Measurements from ENCODE around the gene ODAD2.

Gene ODAD2

DNA sequence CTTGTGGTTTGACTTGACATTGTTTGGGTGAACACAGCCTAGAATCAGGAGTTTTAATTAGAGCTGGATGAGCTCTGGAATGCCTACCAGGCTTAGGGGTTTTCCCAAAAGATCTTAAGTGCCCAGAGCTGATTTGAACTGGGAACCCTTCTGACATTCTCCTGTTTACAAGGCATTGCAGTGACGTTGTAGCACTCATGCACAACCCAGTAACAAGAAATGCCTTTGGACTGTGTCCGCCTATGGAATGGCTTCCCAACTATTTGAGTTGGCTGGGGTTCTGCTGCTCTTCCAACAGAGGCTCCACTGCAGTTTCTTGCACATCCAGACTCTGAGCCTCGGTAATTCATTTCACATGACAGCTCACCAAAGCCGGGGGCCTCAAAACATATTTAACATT lies 176.6 kb downstream of the ODAD2 start:
- no peak overlapping the region for H3K4me3 ChIP-seq (ENCODE audit: low read length)
- peak; percentile 89 for DNase-seq (ENCODE audit: low read depth)
- TF ChIP-seq, protein P1, sequence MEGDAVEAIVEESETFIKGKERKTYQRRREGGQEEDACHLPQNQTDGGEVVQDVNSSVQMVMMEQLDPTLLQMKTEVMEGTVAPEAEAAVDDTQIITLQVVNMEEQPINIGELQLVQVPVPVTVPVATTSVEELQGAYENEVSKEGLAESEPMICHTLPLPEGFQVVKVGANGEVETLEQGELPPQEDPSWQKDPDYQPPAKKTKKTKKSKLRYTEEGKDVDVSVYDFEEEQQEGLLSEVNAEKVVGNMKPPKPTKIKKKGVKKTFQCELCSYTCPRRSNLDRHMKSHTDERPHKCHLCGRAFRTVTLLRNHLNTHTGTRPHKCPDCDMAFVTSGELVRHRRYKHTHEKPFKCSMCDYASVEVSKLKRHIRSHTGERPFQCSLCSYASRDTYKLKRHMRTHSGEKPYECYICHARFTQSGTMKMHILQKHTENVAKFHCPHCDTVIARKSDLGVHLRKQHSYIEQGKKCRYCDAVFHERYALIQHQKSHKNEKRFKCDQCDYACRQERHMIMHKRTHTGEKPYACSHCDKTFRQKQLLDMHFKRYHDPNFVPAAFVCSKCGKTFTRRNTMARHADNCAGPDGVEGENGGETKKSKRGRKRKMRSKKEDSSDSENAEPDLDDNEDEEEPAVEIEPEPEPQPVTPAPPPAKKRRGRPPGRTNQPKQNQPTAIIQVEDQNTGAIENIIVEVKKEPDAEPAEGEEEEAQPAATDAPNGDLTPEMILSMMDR (conservative IDR thresholded peaks at IDR 0.05; ENCODE audit: low read length) = no peak

GRCh38 chr10:27820637-27821036 lies 178.2 kb downstream of the ODAD2 start:
- TF ChIP-seq, protein P1 (conservative IDR thresholded peaks at IDR 0.05; ENCODE audit: low read length) = no peak
- DNase-seq (ENCODE audit: low read depth) = no peak
- no peak overlapping the region for H3K4me3 ChIP-seq (ENCODE audit: low read length)

GRCh38 chr10:27819781-27820531 lies 178.9 kb downstream of the ODAD2 start:
- H3K4me3 ChIP-seq (ENCODE audit: low read length) = no peak overlapping the region
- TF ChIP-seq, protein P1 (conservative IDR thresholded peaks at IDR 0.05; ENCODE audit: low read length) = no peak
- peak; percentile 75 for DNase-seq (ENCODE audit: low read depth)

GRCh38 chr10:27816320-27816719 lies 182.6 kb downstream of the ODAD2 start:
- TF ChIP-seq, protein P1 (conservative IDR thresholded peaks at IDR 0.05; ENCODE audit: low read length) = no peak

GRCh38 chr10:27815846-27816245 lies 183.0 kb downstream of the ODAD2 start:
- TF ChIP-seq, protein P1 (conservative IDR thresholded peaks at IDR 0.05; ENCODE audit: low read length) = no peak
- no peak overlapping the region for H3K4me3 ChIP-seq (ENCODE audit: low read length)
- no peak for DNase-seq (ENCODE audit: low read depth)

More at GRCh38 chr10:27816320-27816719, 182.6 kb downstream of the ODAD2 start:
- H3K4me3 ChIP-seq (ENCODE audit: low read length) = no peak overlapping the region
- DNase-seq (ENCODE audit: low read depth) = no peak

- no peak overlapping the region for H3K4me3 ChIP-seq (ENCODE audit: low read length)
- TF ChIP-seq, protein P1 (conservative IDR thresholded peaks at IDR 0.05; ENCODE audit: low read length) = no peak
Observed at GRCh38 chr10:27815261-27815660, 183.6 kb downstream of the ODAD2 start.

GRCh38 chr10:27805180-27805579 lies 193.7 kb downstream of the ODAD2 start:
- no peak overlapping the region for H3K4me3 ChIP-seq (ENCODE audit: low read length)
- DNase-seq (ENCODE audit: low read depth) = no peak
- TF ChIP-seq, protein P1 (conservative IDR thresholded peaks at IDR 0.05; ENCODE audit: low read length) = no peak

More at GRCh38 chr10:27815261-27815660, 183.6 kb downstream of the ODAD2 start:
- DNase-seq (ENCODE audit: low read depth) = peak; percentile 18
